ENCODE results near the gene STAB2. TPM values are rescaled to one million over a fixed set of nuclear protein-coding genes. Genes with fewer than 3 reads are reported as not detected.

Gene STAB2
- total RNA-seq, 4 donors from 2014 or later, result under 0.01 to 2.5 (median 0.43) TPM

DNA sequence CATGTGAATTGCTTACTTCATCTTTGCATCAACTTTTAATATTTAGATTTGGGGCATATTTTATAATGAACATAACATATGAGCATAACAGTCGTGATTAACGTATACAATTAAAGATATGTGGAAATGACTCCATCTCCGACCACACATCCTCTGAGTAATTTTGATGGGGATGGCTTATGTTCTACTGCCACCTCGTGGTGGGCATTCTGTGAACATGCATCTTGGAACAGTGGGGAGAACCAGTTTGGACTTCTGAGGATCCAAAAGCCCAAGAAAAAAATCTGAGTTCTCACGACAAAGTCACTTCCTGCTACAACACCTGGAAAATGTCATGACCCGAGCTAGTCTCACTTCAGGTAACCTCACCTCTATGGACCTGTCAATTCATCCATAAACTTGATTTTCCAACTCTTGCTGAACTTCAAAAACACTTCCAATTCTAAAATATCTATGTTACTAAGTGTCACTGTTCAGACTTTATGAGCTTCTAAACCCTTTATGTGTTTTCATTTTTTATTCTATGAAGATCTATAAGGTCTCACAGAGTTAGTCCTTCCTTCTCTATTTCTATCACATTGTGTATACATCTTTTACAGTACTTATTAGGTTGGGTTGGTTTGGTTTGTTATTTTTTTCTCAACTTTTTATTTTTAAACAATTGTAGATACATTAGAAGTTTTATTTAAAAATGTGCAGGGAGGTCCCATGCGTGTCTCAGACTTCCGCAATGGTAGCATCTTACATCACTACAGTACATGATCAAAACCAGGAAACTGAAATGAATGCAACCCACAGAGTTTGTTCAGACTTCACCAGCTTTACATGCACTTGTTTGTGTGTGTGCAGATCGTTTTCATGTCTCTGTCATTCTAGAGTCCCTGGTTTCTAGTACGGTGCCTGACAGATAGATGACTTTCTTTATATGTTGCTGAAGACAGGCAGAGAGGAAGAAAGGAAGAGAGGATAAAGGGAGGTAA lies 38.2 kb upstream of the STAB2 start:
- TF ChIP-seq CTCF (IDR thresholded peaks at IDR 0.05), result peak in 1 of 3 donors; percentile 77
- DNase-seq (ENCODE audit: low spot score) (peak; percentile 65), ATAC-seq (ENCODE audit: low FRiP score) (no peak)

DNA sequence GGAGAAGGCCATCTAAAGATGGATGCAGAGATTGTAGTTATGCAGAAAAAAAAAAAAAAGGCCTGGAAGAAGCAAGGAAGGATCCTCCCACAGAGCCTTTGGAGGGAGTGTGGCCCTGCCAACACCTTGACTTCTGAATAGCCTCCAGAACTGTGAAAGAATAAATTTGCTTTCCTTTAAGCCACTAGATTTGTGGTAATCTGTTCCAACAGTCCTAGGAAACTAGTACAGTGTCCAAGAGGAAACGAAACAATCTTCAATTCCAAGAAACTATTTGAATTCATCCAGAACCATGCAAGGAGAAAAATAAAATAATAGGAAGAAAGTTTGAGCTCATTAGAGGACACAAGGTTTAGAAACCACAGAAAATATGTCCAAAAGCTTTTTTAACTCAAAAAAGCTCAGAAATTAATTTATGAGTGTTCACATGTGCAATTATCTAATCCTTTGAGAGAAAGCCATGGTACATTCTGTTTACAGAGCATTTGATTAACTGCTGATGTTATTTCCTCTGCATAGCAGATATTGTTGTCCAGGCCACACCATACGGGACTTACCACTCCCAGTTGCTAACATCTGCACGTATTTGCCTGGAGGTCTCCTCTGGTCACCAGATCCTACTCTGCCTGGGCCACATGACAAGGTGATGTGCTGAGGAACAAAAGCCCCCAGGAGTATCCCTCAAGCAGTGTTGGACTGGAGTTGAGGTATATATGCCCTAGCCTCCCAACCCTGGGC lies 30.0 kb upstream of the STAB2 start:
- TF ChIP-seq CTCF (IDR thresholded peaks at IDR 0.05), result no peak
- DNase-seq (ENCODE audit: low spot score) (no peak), ATAC-seq (ENCODE audit: low FRiP score) (no peak)

DNA sequence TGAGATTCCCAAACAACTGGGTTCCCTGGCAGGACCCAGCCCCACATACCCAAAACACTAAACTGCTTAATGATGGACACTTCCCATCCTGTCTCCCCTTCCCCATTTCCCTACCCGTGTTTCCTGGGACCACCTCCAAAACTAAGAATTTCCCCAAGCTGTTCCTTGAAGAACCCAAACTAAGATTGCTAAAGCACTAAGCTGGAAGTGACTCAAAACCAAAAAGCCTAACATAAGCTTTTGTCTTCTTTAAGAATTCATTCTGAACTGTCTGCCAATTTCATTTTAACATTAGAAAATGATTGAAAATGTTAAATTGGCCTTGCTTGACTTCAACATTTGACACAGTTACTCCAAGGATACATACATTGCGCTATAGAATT lies 29.5 kb upstream of the STAB2 start:
- TF ChIP-seq CTCF (IDR thresholded peaks at IDR 0.05), result no peak
- no peak for DNase-seq (ENCODE audit: low spot score)
- ATAC-seq (ENCODE audit: low FRiP score), result no peak

- DNase-seq (ENCODE audit: low spot score) (no peak), ATAC-seq (ENCODE audit: low FRiP score) (no peak)
- TF ChIP-seq CTCF (IDR thresholded peaks at IDR 0.05), result no peak
These were observed 28.2 kb upstream of the STAB2 start for GRCh38 chr12:103558879-103559278.

DNA sequence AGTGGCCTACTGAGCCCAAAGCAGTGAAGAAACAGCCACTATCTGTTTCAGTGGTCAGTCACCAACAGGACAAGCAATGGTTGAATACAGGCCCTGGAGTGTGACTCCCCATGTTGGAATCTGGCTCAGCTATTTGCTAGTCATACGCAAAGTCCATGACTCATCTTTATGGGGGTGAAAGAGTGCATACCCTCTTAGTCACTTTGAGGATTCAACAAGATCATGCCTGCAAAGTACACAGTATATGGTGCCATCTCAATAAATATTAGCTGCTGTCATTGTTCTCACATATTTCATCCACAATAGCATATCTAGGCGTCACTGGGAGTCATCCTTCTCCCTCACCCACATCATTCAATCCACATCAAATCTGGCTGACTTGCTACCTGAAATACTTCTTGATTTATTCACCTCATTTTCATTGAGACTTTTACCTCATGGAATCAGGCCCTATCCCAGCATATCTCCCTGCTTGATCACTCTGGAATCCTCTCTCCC lies 26.4 kb upstream of the STAB2 start:
- ATAC-seq (ENCODE audit: low FRiP score), result peak; percentile 79
- TF ChIP-seq CTCF (IDR thresholded peaks at IDR 0.05), result no peak
- DNase-seq (ENCODE audit: low spot score), result no peak

DNA sequence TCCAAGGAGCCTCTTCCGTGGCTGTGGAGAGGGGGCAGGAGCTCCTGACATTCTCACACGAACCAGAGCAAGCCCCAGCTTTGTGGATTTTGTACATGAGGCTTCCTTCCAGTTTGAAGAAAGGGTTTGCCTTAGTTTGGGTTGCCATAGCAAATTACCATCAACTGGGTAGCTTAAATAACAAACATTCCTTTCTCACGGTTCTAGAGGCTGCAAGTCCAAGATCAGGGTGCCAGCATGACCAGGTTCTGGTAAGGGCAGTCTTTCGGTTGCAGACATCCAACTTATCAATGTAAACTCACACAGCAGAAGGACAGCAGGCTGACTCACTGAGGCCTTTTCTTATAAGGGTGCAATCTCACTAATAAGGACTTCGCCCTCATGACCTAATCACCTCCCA lies 25.9 kb upstream of the STAB2 start:
- ATAC-seq (ENCODE audit: low FRiP score), result no peak
- DNase-seq (ENCODE audit: low spot score), result no peak

More for the DNA sequence above, 25.9 kb upstream of the STAB2 start:
- TF ChIP-seq CTCF (IDR thresholded peaks at IDR 0.05), result no peak
